Measurements from ENCODE around the gene MMP24.

The MMP24 gene

DNA sequence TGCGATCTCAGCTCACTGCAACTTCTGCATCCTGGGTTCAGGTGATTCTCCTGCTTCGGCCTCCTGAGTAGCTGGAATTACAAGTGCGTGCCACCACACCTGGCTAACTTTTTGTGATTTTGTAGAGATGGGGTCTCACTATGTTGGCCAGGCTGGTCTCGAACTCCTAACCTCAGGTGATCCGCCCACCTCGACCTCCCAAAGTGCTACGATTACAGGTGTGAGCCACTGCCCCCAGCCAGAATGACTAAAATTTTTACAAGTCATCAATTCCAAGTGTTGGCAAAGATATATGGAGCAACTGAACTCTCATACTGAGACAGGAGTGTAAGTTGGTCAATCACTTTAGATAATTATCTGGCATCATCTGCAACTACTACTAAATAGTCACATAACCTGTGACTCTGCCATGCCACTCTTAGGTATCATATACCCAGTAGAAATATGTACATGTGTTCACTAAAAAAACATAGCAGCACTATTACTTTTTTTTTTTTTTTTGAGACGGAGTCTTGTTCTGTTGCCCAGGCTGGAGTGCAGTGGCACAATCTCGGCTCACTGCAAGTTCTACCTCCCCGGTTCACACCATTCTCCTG, 55.1 kb downstream of the MMP24 start:
- DNase-seq: no peak

DNA sequence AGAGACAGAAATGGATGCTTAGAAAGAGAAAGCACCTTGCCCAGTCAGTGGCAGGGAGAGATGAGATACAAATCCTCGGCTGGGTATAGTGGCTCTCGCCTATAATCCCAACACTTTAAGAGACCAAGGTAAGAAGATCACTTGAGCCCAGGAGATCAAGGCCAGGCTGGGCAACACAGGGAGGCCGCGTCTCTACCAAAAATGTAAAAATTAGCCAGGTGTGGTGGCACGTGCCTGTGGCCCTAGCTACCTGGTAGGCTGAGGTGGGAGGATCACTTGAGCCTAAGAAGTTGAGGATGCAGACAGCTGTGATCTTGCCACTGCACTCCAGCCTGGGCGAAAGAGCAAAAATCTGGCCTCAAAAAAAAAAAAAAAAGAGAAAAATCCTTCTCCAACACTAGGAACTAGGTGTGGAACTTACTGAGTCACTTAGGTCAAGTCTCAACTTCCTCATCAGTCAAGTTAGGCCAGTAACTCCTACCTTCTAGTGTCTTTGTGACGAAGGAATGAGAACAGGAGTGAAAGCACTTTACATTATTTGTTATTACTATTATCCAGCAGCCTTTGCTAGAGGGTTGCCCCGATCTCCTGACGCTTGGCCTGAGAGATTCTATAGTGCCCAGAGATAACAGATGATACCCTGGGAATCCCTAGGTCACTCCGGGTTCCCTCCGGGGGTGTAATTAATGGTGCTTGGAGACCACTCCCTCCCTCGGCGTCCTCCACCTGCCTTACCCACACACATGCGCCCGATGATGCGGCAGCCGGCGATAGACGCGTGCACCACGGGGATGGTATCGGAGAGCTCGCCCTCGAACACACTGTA, 57.2 kb downstream of the MMP24 start:
- no peak for DNase-seq

DNA sequence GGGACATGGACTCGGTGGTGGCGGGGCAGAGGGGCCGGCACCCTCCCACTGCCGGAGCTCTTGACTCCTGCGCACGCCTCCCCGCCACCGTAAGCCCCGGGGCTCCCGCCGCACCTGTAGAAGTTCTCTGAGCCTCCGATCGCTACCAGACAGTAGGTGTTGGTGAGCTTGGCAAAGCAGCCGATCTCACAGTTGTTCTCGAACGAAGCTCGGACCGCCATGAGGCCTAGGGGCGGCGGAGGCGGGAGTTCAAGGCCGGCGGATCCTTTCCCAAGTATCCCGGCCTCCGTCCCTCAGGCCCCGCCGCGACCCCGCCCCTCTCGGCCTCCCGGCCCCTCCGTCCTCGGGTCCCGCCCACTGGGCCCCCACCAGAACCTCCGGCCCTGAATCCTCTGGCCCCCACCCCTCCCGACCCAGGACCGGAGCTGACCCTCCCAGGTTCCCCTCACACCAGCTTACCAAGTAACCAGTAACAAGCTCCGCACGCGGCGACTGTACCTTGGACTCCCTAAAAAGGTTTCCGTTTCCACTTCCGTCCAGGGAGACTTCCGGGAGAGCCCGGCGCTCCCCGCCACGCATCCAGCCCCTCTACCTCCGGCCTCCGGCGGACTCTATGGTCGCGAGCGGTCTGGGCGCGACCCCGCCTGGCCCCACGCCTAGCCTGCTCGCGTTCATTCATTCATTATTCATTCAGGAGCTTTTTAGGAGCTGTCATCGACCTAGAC, 57.9 kb downstream of the MMP24 start, which contains the start of gene EIF6:
Gene EIF6, minus strand, starts transcription at position 506 of the 725 bp plus-strand sequence. Its CDS starts 285 bp downstream, at position 221.
- peak; percentile 64 for DNase-seq

DNA sequence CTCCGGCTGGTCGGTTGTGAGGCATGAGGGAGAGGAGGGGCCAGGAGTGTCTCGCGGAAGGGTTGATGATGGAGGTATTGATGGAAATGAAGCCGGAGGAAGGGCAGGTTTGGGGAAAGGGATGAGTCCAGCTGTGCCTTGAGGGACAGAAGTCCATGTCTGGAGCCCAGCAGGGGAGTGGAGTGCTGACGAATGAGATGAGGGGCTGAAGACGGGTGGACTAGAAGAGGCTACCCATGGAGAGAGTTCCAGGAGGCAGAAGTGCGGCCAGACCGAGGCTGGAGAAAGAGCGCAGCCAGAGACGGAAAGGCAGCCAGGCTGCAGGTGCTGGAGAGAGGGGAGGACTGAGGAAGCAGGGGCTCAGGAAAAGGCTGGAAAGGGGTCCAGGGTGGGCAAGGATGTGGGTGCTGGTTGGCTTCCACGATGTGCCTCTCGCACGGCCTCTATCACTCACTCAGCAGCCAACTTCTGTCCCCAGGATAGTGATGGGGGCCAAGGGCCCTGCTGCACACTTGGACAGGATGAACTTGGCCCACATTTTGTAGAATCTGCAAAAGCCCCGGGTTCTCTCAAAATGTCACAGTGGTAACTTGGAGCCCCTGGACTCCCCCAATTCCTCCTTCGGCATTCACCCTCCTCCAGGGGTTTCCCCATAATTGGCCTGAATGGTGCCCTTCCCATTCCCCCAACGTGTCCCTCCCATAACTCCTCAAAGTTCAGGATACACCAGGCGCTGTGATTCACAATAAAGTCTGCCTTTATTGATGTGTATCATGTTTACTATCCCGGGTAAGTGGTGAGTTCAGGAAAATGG, 58.7 kb downstream of the MMP24 start:
- DNase-seq: no peak

DNA sequence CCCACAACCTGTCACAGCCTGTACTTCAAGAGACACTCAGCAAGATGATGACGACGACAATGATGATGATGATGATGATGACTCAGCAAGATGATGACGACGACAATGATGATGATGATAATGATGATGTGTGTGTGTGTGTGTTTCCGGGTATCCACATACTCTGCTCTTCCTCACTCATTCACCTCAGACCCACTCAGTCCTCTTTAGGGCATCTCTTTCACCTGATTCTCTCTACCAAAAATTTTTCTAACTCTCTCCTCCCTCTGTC, 59.3 kb downstream of the MMP24 start:
- DNase-seq: no peak

DNA sequence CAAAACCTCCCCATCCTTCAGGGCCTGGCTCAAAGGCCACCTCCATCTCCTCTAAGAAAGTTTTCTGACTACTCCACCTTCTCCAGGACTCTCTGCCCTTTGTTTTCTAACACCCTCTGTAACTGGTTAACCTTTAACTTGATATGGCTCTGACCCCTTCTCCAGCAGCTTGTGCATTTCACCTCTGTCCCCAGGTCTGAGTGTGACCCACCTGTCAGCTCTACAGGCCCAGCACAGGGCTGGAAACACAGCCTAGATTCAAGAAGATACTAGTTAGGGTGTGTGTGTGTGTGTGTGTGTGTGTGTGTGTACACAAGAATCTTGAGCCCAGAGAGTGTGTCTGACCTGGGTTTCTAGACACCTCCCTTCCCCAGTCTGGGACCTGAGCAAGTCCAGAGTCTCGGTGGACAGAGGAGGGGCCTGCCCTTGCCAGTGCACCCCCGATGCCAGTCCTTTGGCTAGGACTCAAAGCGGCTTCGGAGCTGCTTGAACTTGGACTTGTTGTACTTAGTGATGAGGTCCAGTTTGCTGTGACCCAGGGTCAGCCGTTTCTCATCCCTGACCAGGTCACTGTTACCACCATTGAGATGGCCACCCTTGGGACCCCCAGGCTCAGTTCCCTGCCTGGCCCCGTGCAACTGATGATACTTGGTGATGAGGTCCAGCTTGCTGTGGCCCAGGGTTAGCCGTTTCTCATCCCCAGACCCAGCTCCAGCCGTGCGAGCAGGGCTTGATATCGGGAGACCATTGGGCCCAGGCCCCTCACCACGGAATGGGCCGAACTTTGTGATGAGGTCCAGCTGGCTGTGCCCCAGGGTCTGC, 59.8 kb downstream of the MMP24 start:
- DNase-seq: no peak

DNA sequence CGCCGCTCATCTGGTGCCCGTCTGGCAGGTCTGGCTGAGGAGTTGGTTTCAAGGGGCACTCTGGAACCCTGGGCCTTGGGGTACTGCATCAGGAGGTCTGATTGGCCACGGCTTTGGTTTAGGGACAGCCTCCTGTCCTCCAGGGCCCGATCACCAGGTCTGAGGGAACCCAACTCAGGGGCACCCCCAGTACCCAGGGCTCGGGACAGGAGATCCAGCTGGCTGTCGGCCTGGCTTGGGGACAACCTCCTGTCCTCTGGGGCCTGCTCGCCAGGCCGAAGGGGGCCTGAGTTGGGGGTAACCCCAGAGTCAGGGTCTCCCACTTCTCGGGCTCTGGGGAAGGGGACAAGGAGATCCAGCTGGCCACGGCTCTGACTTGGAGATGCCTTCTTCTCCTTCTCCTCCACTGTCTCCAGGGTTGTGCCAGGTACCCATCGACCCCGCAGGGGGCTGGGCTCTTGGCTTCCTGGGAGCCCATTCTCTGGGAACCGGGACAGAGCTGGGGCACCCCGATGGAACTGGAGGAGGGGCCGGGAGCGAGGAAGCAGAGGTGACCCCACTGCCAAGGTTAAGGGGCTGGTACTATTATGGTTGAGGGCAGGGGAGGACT, 60.5 kb downstream of the MMP24 start:
- no peak for DNase-seq

DNA sequence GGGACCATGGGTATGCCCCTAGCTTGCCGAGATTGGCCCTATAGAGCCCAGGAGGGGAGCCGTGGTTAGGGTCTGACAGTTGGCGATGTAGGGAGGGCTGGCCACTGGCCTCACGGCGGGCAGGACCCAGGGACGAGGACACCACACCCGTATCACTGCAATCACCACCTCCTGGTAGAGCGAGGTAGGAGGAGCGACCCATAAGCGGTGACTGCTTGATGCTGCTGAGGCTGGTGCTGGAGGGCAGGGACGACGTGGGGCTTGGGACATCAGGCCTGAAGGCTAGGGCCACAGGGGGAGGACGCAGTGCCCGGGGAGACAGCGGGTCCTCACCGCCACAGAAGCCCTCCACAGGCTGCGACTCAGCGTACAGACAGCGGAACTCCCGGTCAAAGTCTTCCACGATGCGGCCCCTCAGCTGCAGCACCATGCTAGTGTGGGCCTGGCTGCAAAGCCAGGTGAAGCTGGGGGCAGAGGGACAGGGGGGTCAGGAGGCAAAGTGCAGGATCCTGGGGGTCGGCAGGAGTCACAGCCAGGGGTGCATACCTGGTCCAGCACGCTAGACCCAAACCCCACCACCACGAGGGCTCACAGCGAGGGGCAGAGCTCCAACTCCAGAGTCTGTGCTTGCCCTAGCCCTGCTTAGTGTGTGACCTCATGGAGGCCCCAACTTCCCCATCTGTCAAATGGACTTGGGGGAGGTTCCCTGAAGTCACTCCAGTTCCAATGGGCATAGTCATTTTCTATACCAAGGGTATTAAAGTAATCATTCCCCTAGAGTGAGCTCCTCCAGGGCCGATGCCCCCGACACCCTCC, 61.2 kb downstream of the MMP24 start:
- no peak for DNase-seq

DNA sequence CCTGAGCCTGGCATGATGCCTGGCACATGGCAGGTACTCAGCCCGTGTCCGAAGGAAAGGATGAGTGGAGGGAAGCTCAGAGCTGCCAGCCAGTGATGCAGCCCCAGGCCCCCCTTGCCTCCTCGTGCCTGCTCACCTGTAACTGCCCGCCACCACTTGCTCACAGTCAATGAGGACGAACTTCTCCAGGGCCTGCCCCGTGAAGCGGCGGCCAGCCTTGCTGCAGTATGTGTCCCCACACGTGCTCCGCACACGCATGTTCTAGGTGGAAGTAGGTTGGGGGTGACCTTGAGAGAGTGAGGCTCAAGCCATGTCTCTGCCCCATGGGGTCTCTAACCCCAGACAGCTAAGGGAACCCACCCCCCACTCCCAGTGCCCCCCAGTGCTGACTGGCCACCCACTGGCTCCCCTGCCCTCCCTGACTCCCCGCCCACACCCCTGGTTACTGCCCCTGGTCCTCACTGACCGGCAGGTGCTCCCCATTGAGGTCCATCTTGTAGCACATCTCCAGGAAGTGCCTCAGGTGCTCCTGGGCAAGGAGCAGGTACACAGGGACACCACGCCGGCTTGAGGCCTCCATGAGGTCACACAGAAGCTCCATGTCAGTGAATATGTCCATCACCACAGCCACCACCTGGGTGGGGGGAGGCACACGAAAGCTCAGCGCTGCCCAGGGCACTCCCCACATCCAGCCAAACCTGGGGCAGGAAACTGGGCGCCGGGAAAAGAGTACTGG, 62.0 kb downstream of the MMP24 start:
- no peak for DNase-seq

DNA sequence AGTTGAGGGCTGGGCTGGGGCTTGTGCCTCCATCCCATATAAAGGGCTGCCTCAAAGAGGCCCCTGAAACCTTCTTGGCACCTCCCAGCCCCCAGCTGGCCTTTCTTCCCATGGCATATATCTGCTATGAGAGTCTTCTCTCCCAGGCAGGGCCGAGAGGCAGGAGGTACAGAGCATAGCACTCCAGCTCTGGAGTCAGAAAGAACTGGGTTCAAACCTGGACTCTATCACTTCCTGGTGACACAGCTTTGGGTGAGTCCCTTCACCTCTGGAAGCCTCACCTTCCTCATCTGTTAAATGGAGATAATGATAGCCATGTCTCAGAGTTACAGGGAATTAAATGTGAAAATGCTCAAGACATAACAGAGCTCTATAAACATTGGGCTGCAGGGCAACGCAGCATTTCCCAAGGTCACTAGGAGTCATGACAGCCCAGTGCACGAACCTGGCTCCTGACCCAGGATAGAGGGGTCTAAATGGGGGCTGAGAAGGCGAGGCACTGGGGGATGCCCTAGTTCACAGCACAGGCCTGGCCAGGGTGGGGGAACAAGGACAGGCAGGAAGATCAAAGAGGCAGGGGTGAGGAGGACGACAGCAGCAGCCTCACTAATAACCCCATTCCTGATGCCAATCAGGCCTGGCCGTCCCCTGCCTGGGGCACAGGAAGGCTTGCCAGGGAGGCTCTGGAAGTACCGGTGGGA, 63.8 kb downstream of the MMP24 start:
- DNase-seq: no peak

DNA sequence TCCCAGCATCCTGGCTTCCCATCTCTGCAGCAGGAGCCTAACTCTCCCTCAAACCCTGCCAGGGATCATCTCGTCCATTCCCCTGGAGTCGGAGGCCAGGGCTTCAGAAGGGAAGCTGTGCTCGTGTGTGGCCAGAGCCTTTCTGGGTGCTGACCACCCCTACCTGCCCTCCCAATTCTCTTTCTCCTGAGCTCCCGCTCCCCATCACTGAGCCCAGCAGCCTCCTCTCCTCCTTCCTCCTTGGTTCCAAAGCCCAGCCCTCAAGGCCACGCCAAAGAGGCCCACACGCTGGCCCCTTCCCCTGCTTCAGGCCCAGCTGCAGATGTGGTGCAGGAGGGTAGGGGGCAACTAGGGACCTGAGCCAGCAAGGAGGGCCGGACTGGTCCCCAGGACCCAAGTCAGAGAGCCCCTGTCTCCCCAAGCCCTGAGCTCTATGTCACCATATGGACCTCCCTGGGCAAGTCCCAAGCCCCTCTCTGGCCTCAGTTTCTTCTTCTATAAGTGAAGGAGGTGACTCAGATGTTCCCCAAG, 64.5 kb downstream of the MMP24 start:
- DNase-seq: no peak

DNA sequence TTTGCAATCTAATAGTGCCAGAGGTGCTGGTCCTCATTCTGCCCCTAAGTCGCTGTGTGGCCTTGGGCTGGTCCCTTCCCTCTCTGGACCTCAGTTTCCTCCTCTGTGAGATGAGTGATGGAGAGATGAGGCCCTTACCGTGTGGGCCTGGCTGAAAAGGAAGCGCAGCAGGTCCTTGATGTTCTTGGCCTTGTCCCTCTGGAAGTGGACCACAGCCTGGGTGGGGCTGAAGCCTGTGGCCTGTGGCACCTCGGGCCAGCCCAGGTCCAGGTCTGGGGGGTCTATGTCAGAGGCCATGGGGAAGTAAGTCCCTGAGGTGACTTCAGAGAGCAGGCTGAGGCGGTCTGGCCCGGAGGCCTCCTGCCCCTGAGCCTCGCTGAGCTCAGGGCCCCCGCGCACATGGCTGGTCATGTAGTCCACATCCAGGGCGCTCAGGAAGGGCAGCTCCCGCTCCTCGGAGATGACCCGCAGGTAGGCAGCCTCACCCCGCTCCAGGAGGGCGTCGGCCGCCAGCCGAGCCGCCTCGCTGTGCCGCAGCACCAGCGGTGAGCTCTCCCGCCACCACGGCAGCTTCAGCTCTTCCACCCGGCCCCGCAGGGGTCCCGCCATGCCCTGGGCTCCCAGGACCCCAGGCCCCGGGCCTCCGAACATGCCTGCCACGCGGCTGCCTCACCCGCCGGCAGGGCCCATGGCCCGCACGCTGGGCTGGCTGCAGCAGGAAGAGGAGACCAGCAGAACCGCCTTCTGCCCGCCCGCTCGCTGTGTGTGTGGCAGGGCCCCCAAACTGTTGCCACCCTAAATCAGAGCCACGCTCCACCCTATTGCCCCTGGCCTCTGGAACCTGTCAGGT, 65.4 kb downstream of the MMP24 start, which contains the start of gene FAM83C:
Gene FAM83C, minus strand, starts transcription at position 772 of the 850 bp plus-strand sequence. Its CDS starts 121 bp downstream, at position 651.
- no peak for DNase-seq

DNA sequence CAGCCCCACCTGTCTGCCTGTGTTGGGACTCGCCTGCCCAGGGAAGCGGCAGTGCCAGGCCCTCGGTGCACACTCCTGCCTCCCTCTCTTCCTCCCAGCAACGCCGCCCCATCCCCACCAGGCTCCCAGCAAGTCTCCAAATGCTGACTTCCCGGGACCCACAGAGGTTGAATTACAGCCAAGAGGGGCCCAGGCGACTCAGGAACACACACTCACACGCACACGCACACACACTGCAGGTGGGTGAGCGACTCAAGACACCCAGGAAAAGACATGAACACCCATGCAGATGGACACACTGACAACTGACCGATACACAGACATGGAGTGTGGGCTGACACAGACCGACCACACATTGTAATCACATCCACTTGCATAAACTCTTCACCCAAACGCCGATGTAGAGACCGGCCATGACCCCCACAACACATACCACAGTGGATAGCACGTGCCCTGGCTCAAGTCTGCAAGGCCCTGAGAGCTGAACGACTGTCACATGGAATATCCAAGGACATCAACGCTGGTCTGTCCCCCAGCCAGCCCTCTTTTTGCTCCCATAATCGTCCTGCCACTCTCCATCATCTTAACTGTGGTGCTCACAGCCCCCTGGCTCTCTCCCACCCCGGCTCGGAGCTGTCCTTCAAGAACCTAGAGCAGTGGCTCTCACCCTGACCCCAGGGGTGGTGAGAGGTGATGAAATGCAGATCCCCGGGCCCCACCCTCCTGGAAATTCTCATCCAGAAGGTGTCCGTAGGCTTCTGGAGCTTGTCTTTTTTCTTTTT, 66.2 kb downstream of the MMP24 start:
- DNase-seq: no peak

DNA sequence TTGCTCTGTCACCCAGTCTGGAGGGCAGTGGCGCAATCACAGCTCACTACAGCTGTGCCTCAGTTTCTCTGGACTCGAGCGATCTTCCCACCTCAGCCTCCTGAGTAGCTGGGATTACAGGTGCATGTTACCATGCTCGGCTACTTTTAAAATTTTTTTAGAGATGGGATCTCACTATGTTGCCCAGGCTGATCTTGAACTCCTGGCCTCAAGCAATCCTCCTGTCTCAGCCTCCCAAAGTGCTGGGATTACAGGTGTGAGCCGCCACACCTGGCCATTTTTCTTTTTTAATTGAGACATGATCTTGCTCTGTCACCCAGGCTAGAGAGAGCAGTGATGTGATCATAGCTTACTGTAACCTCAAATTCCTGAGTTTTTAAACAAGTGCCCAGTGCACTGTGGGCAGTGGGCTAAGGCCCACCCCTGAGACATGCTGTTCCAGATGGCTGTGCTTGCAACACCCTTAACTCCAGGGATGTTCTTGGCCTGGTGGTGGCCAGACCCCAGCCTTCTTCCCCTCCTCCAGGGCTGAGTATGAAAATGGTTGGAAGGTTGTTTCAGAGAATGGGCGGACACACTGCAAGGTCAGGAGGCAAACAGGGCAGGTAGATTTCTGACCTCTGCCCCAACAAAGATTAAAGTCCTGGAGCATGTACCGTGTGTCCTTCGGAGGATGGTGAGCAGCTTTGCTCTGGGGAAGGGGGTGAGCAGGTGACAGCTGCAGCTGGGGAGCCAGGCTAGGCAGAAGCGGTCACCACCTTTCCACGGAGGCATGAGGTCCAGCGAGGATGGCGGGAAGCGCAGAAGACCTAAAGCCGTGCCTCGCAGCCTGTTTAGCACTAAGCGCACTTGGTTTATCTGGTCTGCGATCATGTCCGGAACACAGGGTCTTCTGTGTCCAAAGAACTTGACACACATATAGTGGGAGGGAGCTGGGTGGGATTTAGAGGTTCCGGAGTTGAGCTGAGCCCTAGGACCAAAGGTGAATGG, 67.1 kb downstream of the MMP24 start:
- DNase-seq: no peak

DNA sequence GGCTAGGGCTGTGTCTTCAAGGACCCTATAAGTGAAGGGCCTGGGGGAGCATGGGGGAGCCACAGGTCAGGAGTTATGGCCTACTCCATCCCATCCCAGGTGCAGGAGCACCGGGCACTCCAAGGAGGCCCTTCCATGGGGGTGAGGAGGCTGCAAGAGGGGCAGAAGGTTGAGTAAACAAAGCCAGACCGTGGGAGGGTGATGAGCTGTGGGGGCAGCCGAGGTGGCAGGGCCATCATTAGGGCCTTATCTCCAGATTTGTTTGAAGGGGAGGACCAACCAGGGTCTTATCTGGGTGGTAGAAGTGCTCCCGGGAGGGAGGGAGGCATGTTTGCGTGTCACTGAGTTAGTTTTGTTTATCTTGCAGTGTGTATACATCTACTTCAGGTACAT, 67.8 kb downstream of the MMP24 start:
- DNase-seq: no peak

DNA sequence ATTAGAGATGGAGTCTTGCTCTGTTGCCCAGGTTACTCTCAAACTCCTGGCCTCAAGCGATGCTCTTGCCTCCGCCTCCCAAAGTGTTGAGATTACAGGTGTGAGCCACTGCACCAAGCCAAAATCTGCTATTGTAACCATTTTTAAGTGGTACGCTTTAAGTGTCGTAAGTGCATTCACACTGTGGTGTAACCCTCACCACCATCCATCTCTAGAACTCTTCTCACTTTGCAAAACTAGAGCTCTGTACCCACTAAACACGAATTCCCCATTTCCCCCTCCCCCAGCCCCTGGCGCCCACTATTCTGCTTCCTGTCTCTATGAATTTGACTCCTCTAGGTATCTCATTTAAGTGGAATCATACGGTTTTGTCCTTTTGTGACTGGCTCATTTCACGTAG, 68.6 kb downstream of the MMP24 start:
- DNase-seq: no peak

All from amniotic stem cell (primary cell).